Loucy (cell line): ENCODE measurements around the gene CYTH1.

Experiments used
- CTCF ChIP-seq: fragments of 200-600 bp; sonication (generic); conservative IDR thresholded peaks from 2 replicates; pipeline ENCODE4 v1.5.1; 2014; ENCODE audit warnings: mild to moderate bottlenecking, antibody characterized with exemption, low read length
- EZH2phosphoT487 ChIP-seq: fragments of 200-600 bp; IDR thresholded peaks from 2 replicates; pipeline ENCODE4 v1.6.1; 2018; ENCODE audit warnings: antibody characterized with exemption, mild to moderate bottlenecking, moderate library complexity, borderline replicate concordance

DNA sequence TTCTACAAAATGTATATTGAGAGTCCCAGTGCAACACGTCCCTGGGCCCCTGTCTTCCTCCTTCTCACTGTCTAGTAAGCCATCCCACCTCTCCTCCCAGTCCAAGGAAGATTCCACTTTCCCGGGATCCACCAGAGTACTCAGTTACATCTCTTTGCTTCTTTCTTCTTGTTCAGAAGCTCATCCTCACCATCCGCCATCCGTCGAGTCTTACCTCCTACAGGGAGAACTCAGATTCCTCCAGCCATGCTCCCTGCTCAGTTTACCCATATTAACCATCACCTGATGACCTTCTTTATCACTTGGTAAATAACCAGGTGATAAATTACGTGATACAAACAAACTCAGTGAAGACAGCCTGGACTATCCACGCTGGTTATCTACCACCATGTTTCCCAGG lies 57.1 kb downstream of the CYTH1 start:
- TF ChIP-seq CTCF (no peak), EZH2phosphoT487 (no peak)
